ENCODE data around the gene ALS2CL.

Gene ALS2CL

DNA sequence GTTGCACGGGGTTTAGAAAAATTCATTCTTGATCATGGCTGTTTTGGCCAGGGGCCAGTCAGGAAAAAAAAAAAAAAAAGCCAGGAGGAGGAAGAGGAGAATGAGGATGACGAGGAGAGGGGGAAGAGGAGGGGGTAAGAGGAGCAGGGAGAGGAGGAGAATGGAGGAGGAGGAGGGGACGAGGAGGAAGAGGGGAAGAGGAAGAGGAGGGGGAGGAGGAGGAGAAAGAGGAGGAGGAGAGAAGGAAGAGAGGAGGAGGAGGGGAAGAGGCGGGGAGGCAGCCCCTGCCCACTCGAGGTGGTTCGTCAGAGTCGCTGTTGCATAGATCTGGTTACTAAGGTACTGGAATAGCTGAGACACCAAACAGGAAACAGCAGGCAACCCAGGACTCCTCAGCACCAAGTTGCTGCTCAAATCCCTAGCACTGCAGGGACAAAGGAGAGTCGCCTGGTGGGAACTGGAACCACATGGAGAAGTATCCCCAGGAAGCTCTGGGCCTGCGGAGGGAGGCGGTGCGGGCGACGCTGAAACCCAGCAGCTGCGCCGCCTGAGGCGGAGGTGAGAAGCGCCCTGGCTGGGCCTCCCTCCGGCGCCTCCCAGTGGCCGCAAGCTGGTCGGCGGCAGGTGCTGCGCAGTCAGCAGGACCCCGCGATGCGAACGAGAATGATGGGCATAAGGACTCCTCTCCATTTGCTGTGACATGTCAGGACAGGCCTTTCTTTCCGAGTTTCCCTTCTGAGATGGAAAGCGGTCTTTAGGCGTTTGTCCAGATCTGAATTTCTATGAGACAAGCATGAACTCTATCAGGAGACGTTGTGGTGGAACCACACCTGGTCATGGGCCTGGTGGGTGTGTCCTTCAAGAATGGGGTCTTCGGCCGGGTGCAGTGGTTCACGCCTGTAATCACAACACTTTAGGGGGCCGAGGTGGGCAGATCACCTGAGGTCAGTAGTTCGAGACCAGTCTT, 63.6 kb downstream of the ALS2CL start:
- DNase-seq (ENCODE audit: low spot score): peak; percentile 46

DNA sequence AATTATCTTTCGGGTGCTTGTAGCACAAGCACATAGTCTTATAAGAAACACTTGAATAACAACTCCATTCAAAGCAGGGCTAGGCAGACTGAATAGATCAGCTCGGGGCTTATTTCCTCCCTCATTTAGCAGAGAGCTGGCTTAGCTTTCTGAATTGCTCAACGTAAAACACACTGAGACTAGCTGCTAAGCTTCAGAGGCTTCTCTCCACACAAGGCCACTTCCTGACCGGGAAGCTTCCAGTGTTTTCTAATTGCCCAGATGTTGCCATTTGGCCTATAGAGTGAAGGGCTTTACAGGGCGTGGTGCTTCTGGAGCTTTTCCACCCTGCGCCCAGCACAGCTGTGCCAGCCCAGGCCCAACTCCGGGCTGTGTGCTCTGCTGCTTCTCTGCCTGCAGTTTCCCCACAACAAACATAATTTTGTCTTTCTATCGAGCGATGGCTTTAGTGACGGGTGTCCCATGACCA, 64.5 kb downstream of the ALS2CL start:
- DNase-seq (ENCODE audit: low spot score): no peak

GRCh38 chr3:46627078-46627477, 66.4 kb downstream of the ALS2CL start:
- DNase-seq (ENCODE audit: low spot score): no peak

DNA sequence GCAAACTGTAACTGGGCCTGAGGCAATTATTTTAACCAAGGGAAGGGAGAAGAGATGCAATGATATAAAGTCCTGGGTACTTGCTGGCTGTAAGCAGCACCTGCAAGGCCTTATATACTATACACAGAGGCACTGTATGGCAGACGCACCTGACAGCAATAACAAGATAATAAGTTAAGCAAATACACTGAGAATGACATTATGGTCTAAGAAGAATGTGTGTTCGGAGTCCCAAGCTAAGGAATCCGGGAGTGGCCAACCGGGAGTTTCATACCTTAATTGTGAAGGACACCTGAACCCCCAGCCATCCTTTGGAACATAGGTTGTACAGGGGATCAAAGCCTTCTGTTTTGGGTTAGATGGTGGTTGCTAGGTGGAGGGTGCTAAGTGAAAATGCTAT, 67.4 kb downstream of the ALS2CL start:
- DNase-seq (ENCODE audit: low spot score): no peak

- no peak for DNase-seq (ENCODE audit: low spot score)
Measured at GRCh38 chr3:46624975-46625490, 68.4 kb downstream of the ALS2CL start.

- DNase-seq (ENCODE audit: low spot score): no peak
Measured at GRCh38 chr3:46624533-46624932, 68.9 kb downstream of the ALS2CL start.

- DNase-seq (ENCODE audit: low spot score): no peak
Measured at GRCh38 chr3:46619845-46620778, 73.4 kb downstream of the ALS2CL start.

Measured in HuH-7 (cell line).